Measurements from ENCODE around the gene VGLL1. TPM values are rescaled to one million over a fixed set of nuclear protein-coding genes. Genes with fewer than 3 reads are reported as not detected.
A peak's percentile ranks its signal among the peaks of the same experiment; 100 is the strongest.

Gene VGLL1
- total RNA-seq, 8 experiments from 2014 or later, result not detected

- Histone ChIP-seq H3K4me1 (replicated peaks in 1 of 2) (no peaks in the 10 kb centered on the region), H3K27ac (no peak overlapping the region), H3K4me3 (no peak overlapping the region)
- WGBS, 10 experiments, result 0 to 60% (median 20%) methylated on average over 1 to 3 of the region's 3 CpGs; no CpG with 5 or more reads in 4 of the 10 experiments
- in situ Hi-C loops (cut with MboI; ENCODE audit: low pct_unique_long_range_greater_than_20kb in 2 of 9, low sequenced_read_pairs in 9 of 9, unreplicated experiment in 9 of 9), result no loop called here
- no peak for ATAC-seq (replicated peaks in 6 of 8)
Observed at GRCh38 chrX:136574548-136574947, 42.5 kb downstream of the VGLL1 start.

- peak; percentile 40 to 89 (median 76) for ATAC-seq (replicated peaks in 6 of 8)
- WGBS, 10 experiments, result 0% methylated on average over 1 to 4 of the region's 6 CpGs; no CpG with 5 or more reads in 6 of the 10 experiments
- Histone ChIP-seq H3K4me3 (no peak overlapping the region), H3K4me1 (replicated peaks in 1 of 2) (no peaks in the 10 kb centered on the region), H3K27ac (no peak overlapping the region)
- in situ Hi-C loops (cut with MboI; ENCODE audit: low pct_unique_long_range_greater_than_20kb in 2 of 9, low sequenced_read_pairs in 9 of 9, unreplicated experiment in 9 of 9), result no loop called here
Observed at GRCh38 chrX:136577552-136577951, 45.5 kb downstream of the VGLL1 start.

- ATAC-seq (replicated peaks in 6 of 8), result no peak
- in situ Hi-C loops (cut with MboI; ENCODE audit: low pct_unique_long_range_greater_than_20kb in 2 of 9, low sequenced_read_pairs in 9 of 9, unreplicated experiment in 9 of 9), result no loop called here
- H3K4me1 ChIP-seq (replicated peaks in 1 of 2), result no peaks in the 10 kb centered on the region
- H3K27ac ChIP-seq, result no peak overlapping the region
- no peak overlapping the region for H3K4me3 ChIP-seq
Observed at GRCh38 chrX:136580316-136580715, 48.3 kb downstream of the VGLL1 start.

GRCh38 chrX:136582624-136583023, 50.6 kb downstream of the VGLL1 start:
- no peak for ATAC-seq (replicated peaks in 6 of 8)
- in situ Hi-C loops (cut with MboI; ENCODE audit: low pct_unique_long_range_greater_than_20kb in 2 of 9, low sequenced_read_pairs in 9 of 9, unreplicated experiment in 9 of 9), result no loop called here
- 17 to 100% (median 56%) methylated on average over 1 to 3 of the region's 3 CpGs; no CpG with 5 or more reads in 7 of the 10 experiments for WGBS, 10 experiments
- H3K4me1 ChIP-seq (replicated peaks in 1 of 2), result no peaks in the 10 kb centered on the region
- H3K27ac ChIP-seq, result no peak overlapping the region
- H3K4me3 ChIP-seq, result no peak overlapping the region

- Histone ChIP-seq H3K4me3 (no peak overlapping the region), H3K4me1 (replicated peaks in 1 of 2) (no peaks in the 10 kb centered on the region), H3K27ac (no peak overlapping the region)
- no peak for ATAC-seq (replicated peaks in 6 of 8)
- 0 to 90% (median 67%) methylated on average over 1 to 4 of the region's 4 CpGs; no CpG with 5 or more reads in 5 of the 10 experiments for WGBS, 10 experiments
- in situ Hi-C loops (cut with MboI; ENCODE audit: low pct_unique_long_range_greater_than_20kb in 2 of 9, low sequenced_read_pairs in 9 of 9, unreplicated experiment in 9 of 9), result no loop called here
Observed at GRCh38 chrX:136584545-136584944, 52.5 kb downstream of the VGLL1 start.

- ATAC-seq (replicated peaks in 6 of 8), result no peak
- no peak overlapping the region for H3K4me3 ChIP-seq
- 15 to 100% (median 57%) methylated on average over 1 to 5 of the region's 5 CpGs; no CpG with 5 or more reads in 7 of the 10 experiments for WGBS, 10 experiments
- in situ Hi-C loops (cut with MboI; ENCODE audit: low pct_unique_long_range_greater_than_20kb in 2 of 9, low sequenced_read_pairs in 9 of 9, unreplicated experiment in 9 of 9), result no loop called here
- no peaks in the 10 kb centered on the region for H3K4me1 ChIP-seq (replicated peaks in 1 of 2)
- H3K27ac ChIP-seq, result no peak overlapping the region
Observed at GRCh38 chrX:136585262-136585661, 53.2 kb downstream of the VGLL1 start.

GRCh38 chrX:136585960-136586359, 53.9 kb downstream of the VGLL1 start:
- in situ Hi-C loops (cut with MboI; ENCODE audit: low pct_unique_long_range_greater_than_20kb in 2 of 9, low sequenced_read_pairs in 9 of 9, unreplicated experiment in 9 of 9), result no loop called here
- Histone ChIP-seq H3K27ac (no peak overlapping the region), H3K4me1 (replicated peaks in 1 of 2) (no peaks in the 10 kb centered on the region), H3K4me3 (no peak overlapping the region)
- WGBS, 10 experiments, result 0 to 43% (median 20%) methylated on average over 1 to 3 of the region's 3 CpGs; no CpG with 5 or more reads in 5 of the 10 experiments
- no peak for ATAC-seq (replicated peaks in 6 of 8)

GRCh38 chrX:136586386-136586785, 54.4 kb downstream of the VGLL1 start:
- in situ Hi-C loops (cut with MboI; ENCODE audit: low pct_unique_long_range_greater_than_20kb in 2 of 9, low sequenced_read_pairs in 9 of 9, unreplicated experiment in 9 of 9), result no loop called here
- ATAC-seq (replicated peaks in 6 of 8), result no peak
- Histone ChIP-seq H3K27ac (no peak overlapping the region), H3K4me3 (no peak overlapping the region), H3K4me1 (replicated peaks in 1 of 2) (no peaks in the 10 kb centered on the region)
- WGBS, 10 experiments, result 8 to 83% (median 37%) methylated on average over 1 to 3 of the region's 3 CpGs; no CpG with 5 or more reads in 6 of the 10 experiments

GRCh38 chrX:136587532-136587931, 55.5 kb downstream of the VGLL1 start:
- H3K4me1 ChIP-seq (replicated peaks in 1 of 2), result no peaks in the 10 kb centered on the region
- 6 to 86% (median 57%) methylated on average over 1 to 3 of the region's 3 CpGs; no CpG with 5 or more reads in 6 of the 10 experiments for WGBS, 10 experiments
- in situ Hi-C loops (cut with MboI; ENCODE audit: low pct_unique_long_range_greater_than_20kb in 2 of 9, low sequenced_read_pairs in 9 of 9, unreplicated experiment in 9 of 9), result no loop called here
- no peak overlapping the region for H3K4me3 ChIP-seq
- no peak for ATAC-seq (replicated peaks in 6 of 8)
- no peak overlapping the region for H3K27ac ChIP-seq

GRCh38 chrX:136588036-136588435, 56.0 kb downstream of the VGLL1 start:
- Histone ChIP-seq H3K27ac (no peak overlapping the region), H3K4me1 (replicated peaks in 1 of 2) (no peaks in the 10 kb centered on the region), H3K4me3 (no peak overlapping the region)
- ATAC-seq (replicated peaks in 6 of 8), result no peak
- in situ Hi-C loops (cut with MboI; ENCODE audit: low pct_unique_long_range_greater_than_20kb in 2 of 9, low sequenced_read_pairs in 9 of 9, unreplicated experiment in 9 of 9), result no loop called here
- WGBS, 10 experiments, result 0 to 80% (median 11%) methylated on average over 1 of the region's 1 CpG; no CpG with 5 or more reads in 5 of the 10 experiments

- no peak overlapping the region for H3K4me3 ChIP-seq
- 14 to 100% (median 100%) methylated on average over 1 to 3 of the region's 3 CpGs; no CpG with 5 or more reads in 5 of the 10 experiments for WGBS, 10 experiments
- peak in 3 of 8 experiments; percentile 37 to 51 (median 42) for ATAC-seq (replicated peaks in 6 of 8)
- no peak overlapping the region for H3K27ac ChIP-seq
- H3K4me1 ChIP-seq (replicated peaks in 1 of 2), result no peaks in the 10 kb centered on the region
- in situ Hi-C loops (cut with MboI; ENCODE audit: low pct_unique_long_range_greater_than_20kb in 2 of 9, low sequenced_read_pairs in 9 of 9, unreplicated experiment in 9 of 9), result no loop called here
Observed at GRCh38 chrX:136589966-136590365, 58.0 kb downstream of the VGLL1 start.

- WGBS, 10 experiments, result 13 to 63% (median 60%) methylated on average over 1 to 2 of the region's 2 CpGs; no CpG with 5 or more reads in 7 of the 10 experiments
- Histone ChIP-seq H3K4me1 (replicated peaks in 1 of 2) (no peaks in the 10 kb centered on the region), H3K27ac (no peak overlapping the region), H3K4me3 (no peak overlapping the region)
- ATAC-seq (replicated peaks in 6 of 8), result no peak
- in situ Hi-C loops (cut with MboI; ENCODE audit: low pct_unique_long_range_greater_than_20kb in 2 of 9, low sequenced_read_pairs in 9 of 9, unreplicated experiment in 9 of 9), result no loop called here
Observed at GRCh38 chrX:136597356-136597755, 65.3 kb downstream of the VGLL1 start.

GRCh38 chrX:136597954-136598353, 65.9 kb downstream of the VGLL1 start:
- Histone ChIP-seq H3K4me1 (replicated peaks in 1 of 2) (no peaks in the 10 kb centered on the region), H3K27ac (no peak overlapping the region), H3K4me3 (no peak overlapping the region)
- ATAC-seq (replicated peaks in 6 of 8), result no peak
- in situ Hi-C loops (cut with MboI; ENCODE audit: low pct_unique_long_range_greater_than_20kb in 2 of 9, low sequenced_read_pairs in 9 of 9, unreplicated experiment in 9 of 9), result no loop called here

GRCh38 chrX:136598631-136599030, 66.6 kb downstream of the VGLL1 start:
- in situ Hi-C loops (cut with MboI; ENCODE audit: low pct_unique_long_range_greater_than_20kb in 2 of 9, low sequenced_read_pairs in 9 of 9, unreplicated experiment in 9 of 9), result no loop called here
- Histone ChIP-seq H3K27ac (no peak overlapping the region), H3K4me3 (no peak overlapping the region), H3K4me1 (replicated peaks in 1 of 2) (no peaks in the 10 kb centered on the region)
- WGBS, 10 experiments, result 0 to 100% (median 56%) methylated on average over 3 to 7 of the region's 8 CpGs; no CpG with 5 or more reads in 7 of the 10 experiments
- ATAC-seq (replicated peaks in 6 of 8), result peak in 1 of 8 experiments; percentile 22

Data from motor neuron (in vitro differentiated cells).